ENCODE data around the gene ZNF302.
"Not testable (repeated sequence)": the region's sequence is repeated elsewhere in the genome, so short reads cannot be mapped to it uniquely, and the experiment has no call there.

The ZNF302 gene

GRCh38 chr19:34669305-34669704 is 8.2 kb upstream of the ZNF302 start:
- in situ Hi-C loops (cut with MboI; ENCODE audit: low sequenced_read_pairs) = no loop called here

- in situ Hi-C loops (cut with MboI; ENCODE audit: low sequenced_read_pairs) = no loop called here
These were observed 5.5 kb upstream of the ZNF302 start for GRCh38 chr19:34671972-34672371.

GRCh38 chr19:34673590-34673989 is 3.9 kb upstream of the ZNF302 start:
- in situ Hi-C loops (cut with MboI; ENCODE audit: low sequenced_read_pairs) = no loop called here

- in situ Hi-C loops (cut with MboI; ENCODE audit: low sequenced_read_pairs) = no loop called here
These were observed 2.2 kb upstream of the ZNF302 start for GRCh38 chr19:34675250-34675649.

- in situ Hi-C loops (cut with MboI; ENCODE audit: low sequenced_read_pairs) = no loop called here
These were observed 1.6 kb upstream of the ZNF302 start for GRCh38 chr19:34675919-34676318.

GRCh38 chr19:34676697-34677385 is 637 bp upstream of the ZNF302 start, which contains the start of gene SCGB2B2:
TSS of gene SCGB2B2 (minus strand) at chr19:34677159. CDS start at chr19:34594563, 82,596 bp downstream.
- in situ Hi-C loops (cut with MboI; ENCODE audit: low sequenced_read_pairs) = no loop called here

- in situ Hi-C loops (cut with MboI; ENCODE audit: low sequenced_read_pairs) = no loop called here
These were observed 571 bp downstream of the ZNF302 start for GRCh38 chr19:34678085-34678412.

GRCh38 chr19:34678421-34678820 is 943 bp downstream of the ZNF302 start:
- in situ Hi-C loops (cut with MboI; ENCODE audit: low sequenced_read_pairs) = no loop called here

- in situ Hi-C loops (cut with MboI; ENCODE audit: low sequenced_read_pairs) = no loop called here
These were observed 4.0 kb downstream of the ZNF302 start for GRCh38 chr19:34681478-34681877.

GRCh38 chr19:34685266-34685665 is 7.8 kb downstream of the ZNF302 start:
- in situ Hi-C loops (cut with MboI; ENCODE audit: low sequenced_read_pairs) = not testable (repeated sequence)

GRCh38 chr19:34686455-34686854 is 9.0 kb downstream of the ZNF302 start:
- in situ Hi-C loops (cut with MboI; ENCODE audit: low sequenced_read_pairs) = no loop called here

- in situ Hi-C loops (cut with MboI; ENCODE audit: low sequenced_read_pairs) = no loop called here
These were observed 9.9 kb downstream of the ZNF302 start for GRCh38 chr19:34687348-34687747.

- in situ Hi-C loops (cut with MboI; ENCODE audit: low sequenced_read_pairs) = no loop called here
These were observed 11.1 kb downstream of the ZNF302 start for GRCh38 chr19:34688592-34688991.

- in situ Hi-C loops (cut with MboI; ENCODE audit: low sequenced_read_pairs) = no loop called here
These were observed 12.9 kb downstream of the ZNF302 start for GRCh38 chr19:34690372-34690771.

- in situ Hi-C loops (cut with MboI; ENCODE audit: low sequenced_read_pairs) = no loop called here
These were observed 15.1 kb downstream of the ZNF302 start for GRCh38 chr19:34692549-34692948.

- in situ Hi-C loops (cut with MboI; ENCODE audit: low sequenced_read_pairs) = no loop called here
These were observed 30.2 kb downstream of the ZNF302 start for GRCh38 chr19:34707661-34708060.

GRCh38 chr19:34711890-34712289 is 34.4 kb downstream of the ZNF302 start:
- in situ Hi-C loops (cut with MboI; ENCODE audit: low sequenced_read_pairs) = no loop called here

GRCh38 chr19:34712395-34713261 is 35.1 kb downstream of the ZNF302 start:
- in situ Hi-C loops (cut with MboI; ENCODE audit: low sequenced_read_pairs) = no loop called here

GRCh38 chr19:34713262-34713637 is 35.8 kb downstream of the ZNF302 start:
- in situ Hi-C loops (cut with MboI; ENCODE audit: low sequenced_read_pairs) = no loop called here

- in situ Hi-C loops (cut with MboI; ENCODE audit: low sequenced_read_pairs) = no loop called here
These were observed 37.9 kb downstream of the ZNF302 start for GRCh38 chr19:34715357-34715756.

- in situ Hi-C loops (cut with MboI; ENCODE audit: low sequenced_read_pairs) = no loop called here
These were observed 44.9 kb downstream of the ZNF302 start for GRCh38 chr19:34722353-34722752.

GRCh38 chr19:34725400-34725799 is 47.9 kb downstream of the ZNF302 start:
- in situ Hi-C loops (cut with MboI; ENCODE audit: low sequenced_read_pairs) = no loop called here

All from HL-60/S4 treated with phorbol 12-myristate 13-acetate at 8.2 ng/mL for 4 days and 3 days (cell line).